ENCODE results near the gene FYN. TPM values are rescaled to one million over a fixed set of nuclear protein-coding genes. Genes with fewer than 3 reads are reported as not detected.

FYN gene
- total and polyA plus RNA-seq, 2 of the 4 experiments (the other 2 are of a cell fraction): 30.8 to 36.4 TPM

GRCh38 chr6:111880181-111880888 is 7.1 kb upstream of the FYN start:
- intact Hi-C loops (cut with micrococcal nuclease): no loop called here
- Histone ChIP-seq H2AK9ac (replicated peaks; ENCODE audit: low read depth, low read length, poor library complexity) (no peak overlapping the region), H3K9me1 (ENCODE audit: insufficient read depth, low read length) (no peaks in the 10 kb centered on the region), H3K23ac (ENCODE audit: low read depth, low read length) (no peak overlapping the region), H2AFZ (replicated peaks; ENCODE audit: low read length, poor library complexity) (no peak overlapping the region), H4K91ac (ENCODE audit: insufficient read depth, low read depth, low read length) (no peak overlapping the region), H3K36me3 (ENCODE audit: control insufficient read depth, insufficient read depth, low read length) (no peaks in the 10 kb centered on the region), H2AK5ac (ENCODE audit: low read depth, low read length) (no peak overlapping the region), H3K79me1 (ENCODE audit: low read depth in 1 of 2, low read length in 2 of 2) (no peaks in the 10 kb centered on the region), H2BK20ac (ENCODE audit: low read depth, low read length) (peak overlapping the region; percentile 11; the same call in 1 of the 2 replicates), H3K9me3 (ENCODE audit: control insufficient read depth, insufficient read depth, low read length) (no peaks in the 10 kb centered on the region), H3K4me1 (ENCODE audit: control insufficient read depth, insufficient read depth, low read length) (no peaks in the 10 kb centered on the region), H2BK15ac (ENCODE audit: low read depth, low read length) (no peak overlapping the region), H2BK5ac (ENCODE audit: low read depth, low read length, poor library complexity, severe bottlenecking) (no peak overlapping the region), H4K5ac (ENCODE audit: low read depth, low read length) (no peak overlapping the region; the same call in 1 of the 2 replicates), H3K27ac (ENCODE audit: insufficient read depth, low read length) (no peak overlapping the region), H3K9ac (ENCODE audit: low read depth, low read length) (no peak overlapping the region), H2BK120ac (ENCODE audit: low read depth, low read length) (no peak overlapping the region), H3K56ac (ENCODE audit: extremely low read depth, insufficient read depth, low read length) (no peak overlapping the region), H3K4me3 (ENCODE audit: insufficient read depth, low read depth, low read length) (no peak overlapping the region), H3K18ac (ENCODE audit: low read depth, low read length) (no peak overlapping the region), H3K14ac (replicated peaks; ENCODE audit: low read depth, low read length) (no peak overlapping the region), H4K20me1 (ENCODE audit: insufficient read depth, low read length) (no peaks in the 10 kb centered on the region), H3K27me3 (ENCODE audit: control insufficient read depth, insufficient read depth, low read length) (no peaks in the 10 kb centered on the region), H4K8ac (ENCODE audit: low read depth in 2 of 2, low read length in 2 of 2) (no peak overlapping the region), H3K4ac (ENCODE audit: low read depth, low read length) (no peak overlapping the region), H3K4me2 (ENCODE audit: low read depth, low read length) (no peak overlapping the region)
- BruUV-seq (replicated peaks): no TSS peak
- no peak; the same call in 1 of the 2 replicates for ATAC-seq (ENCODE audit: low read depth)
- dilution Hi-C loops (cut with HindIII; ENCODE audit: low sequenced_read_pairs, unreplicated experiment): no loop called here
- WGBS, 2 experiments (ENCODE audit: extremely low coverage in 2 of 2, insufficient read length in 1 of 2): no CpG with 5 or more reads among the region's 2 CpGs
- CTCF ChIA-PET: no interaction called here
- in situ Hi-C loops (cut with MboI; ENCODE audit: low sequenced_read_pairs): no loop called here
- POLR2A ChIA-PET (ENCODE audit: unreplicated experiment): no interaction called here
- no peak for TF ChIP-seq MAFK (IDR thresholded peaks at IDR 0.05; ENCODE audit: low read depth, low read length)
- TF ChIP-seq SMC3 (IDR thresholded peaks at IDR 0.05; ENCODE audit: low read depth, low read length): no peak
- TF ChIP-seq CHD1 (IDR thresholded peaks at IDR 0.05; ENCODE audit: low read depth, low read length): no peak
- TF ChIP-seq POLR2A (IDR thresholded peaks at IDR 0.05; ENCODE audit: low read depth, low read length): no peak
- TF ChIP-seq RCOR1 (IDR thresholded peaks at IDR 0.05; ENCODE audit: insufficient replicate concordance, low read length): no peak
- TF ChIP-seq NFE2L2 (IDR thresholded peaks at IDR 0.05; ENCODE audit: low read depth, low read length): no peak
- TF ChIP-seq CEBPB (IDR thresholded peaks at IDR 0.05; ENCODE audit: low read depth, low read length): no peak
- TF ChIP-seq MXI1 (IDR thresholded peaks at IDR 0.05; ENCODE audit: borderline replicate concordance, low read depth, low read length): no peak
- peak; percentile 54 for DNase-seq

Measured in IMR-90 (cell line).